D721Med (cell line): Measurements from ENCODE around the gene NUDC.
"Not testable (repeated sequence)": the region's sequence is repeated elsewhere in the genome, so short reads cannot be mapped to it uniquely, and the experiment has no call there.

ENCODE experiments used
- DNase-seq: peaks from one replicate; pipeline ENCODE4 v3.0.0; 2011; ENCODE audit warnings: low spot score; ENCODE audit not compliant: insufficient read length
- FAIRE-seq: peaks from 2 replicates; lab custom pipeline; 2011; peaks lifted over from hg19 to GRCh38; lab: Jason Lieb, UNC
- CTCF ChIP-seq: IDR thresholded peaks from 2 replicates; pipeline ENCODE4 v1.5.1; 2012; ENCODE audit warnings: mild to moderate bottlenecking, control low read depth; ENCODE audit not compliant: insufficient read depth; ENCODE audit errors: missing control alignments

The NUDC gene

GRCh38 chr1:26945728-26946127 lies 24.2 kb downstream of the NUDC start:
- TF ChIP-seq CTCF: no peak
- DNase-seq (no peak), FAIRE-seq (no peak)

GRCh38 chr1:26946270-26946669 lies 24.7 kb downstream of the NUDC start:
- FAIRE-seq: no peak
- TF ChIP-seq CTCF: no peak
- DNase-seq: no peak

GRCh38 chr1:26948725-26949057 lies 27.1 kb downstream of the NUDC start:
- not testable (repeated sequence) for DNase-seq, FAIRE-seq

- no peak for FAIRE-seq
- no peak for DNase-seq
- no peak for TF ChIP-seq CTCF
Measured at GRCh38 chr1:26949266-26949925, 27.9 kb downstream of the NUDC start.

- FAIRE-seq: no peak
Measured at GRCh38 chr1:26949926-26950319, 28.4 kb downstream of the NUDC start.

GRCh38 chr1:26950602-26951001 lies 29.1 kb downstream of the NUDC start:
- DNase-seq (no peak), FAIRE-seq (no peak)
- TF ChIP-seq CTCF: no peak

More at GRCh38 chr1:26949926-26950319, 28.4 kb downstream of the NUDC start:
- DNase-seq: no peak
- TF ChIP-seq CTCF: no peak

- no peak for FAIRE-seq
Measured at GRCh38 chr1:26951216-26951615, 29.7 kb downstream of the NUDC start.

More at GRCh38 chr1:26951216-26951615, 29.7 kb downstream of the NUDC start:
- TF ChIP-seq CTCF: no peak
- no peak for DNase-seq
